A549 treated with RU486 at 1 μM for 4 hours (cell line): ENCODE data around the gene COX6A1. TPM values are rescaled to one million over a fixed set of nuclear protein-coding genes. Genes with fewer than 3 reads are reported as not detected.

Source experiments
- total RNA-seq: library from RNA; stranded (reverse); fragments of 200-300 nt; extraction: Qiagen RNA extraction; gene quantifications from 5 replicates; pipeline ENCODE4 v1.2.3, GENCODE V29; 2022; ENCODE audit warnings: low read depth

COX6A1 gene
- total RNA-seq, result 693 to 941 TPM (median 821 TPM) in 5 replicates

GRCh38 chr12:120437735-120438494 is at the start of gene COX6A1:
TSS of gene COX6A1 (plus strand) at chr12:120438113. CDS start at chr12:120438127, 14 bp downstream.

GRCh38 chr12:120445911-120446843 is 8.3 kb downstream of the COX6A1 start, which contains the start of the genes GATC and TRIAP1:
TSS of gene GATC (plus strand) at chr12:120446444. CDS start at chr12:120446481, 37 bp downstream.
TSS of gene TRIAP1 (minus strand) at chr12:120446384. CDS start at chr12:120446372, 12 bp downstream.

GRCh38 chr12:120469450-120470149 is 31.7 kb downstream of the COX6A1 start, which contains the start of gene SRSF9:
TSS of gene SRSF9 (minus strand) at chr12:120469748. CDS start at chr12:120469609, 139 bp downstream.

Other genes with a start within 250 kb of the COX6A1 start
- gene GCN1, start 243.4 kb upstream of the COX6A1 start, total RNA-seq, result 47.7 to 60.9 TPM (median 56.5 TPM) in 5 replicates
- 3,316 to 3,538 TPM (median 3,483 TPM) in 5 replicates for gene RPLP0, start 237.0 kb upstream of the COX6A1 start, total RNA-seq
- gene PXN, start 172.4 kb upstream of the COX6A1 start, total RNA-seq, result 153 to 186 TPM (median 160 TPM) in 5 replicates
- 9.9 TPM in 1 of 5 replicates, not detected in the others for gene RNU4-2, start 146.2 kb upstream of the COX6A1 start, total RNA-seq
- gene RNU4-1, start 144.9 kb upstream of the COX6A1 start, total RNA-seq, result not detected in 5 replicates
- gene SIRT4, start 135.8 kb upstream of the COX6A1 start, total RNA-seq, result 0.49 to 0.99 TPM (median 0.80 TPM) in 5 replicates
- gene PLA2G1B, start 110.3 kb upstream of the COX6A1 start, total RNA-seq, result not detected in 5 replicates
- 0.59 to 1.6 TPM (median 1.4 TPM) in 5 replicates for gene MSI1, start 68.9 kb upstream of the COX6A1 start, total RNA-seq
- 68.9 to 80.8 TPM (median 75.7 TPM) in 5 replicates for gene TRIAP1, start 8.3 kb downstream of the COX6A1 start, total RNA-seq
- gene GATC, start 8.3 kb downstream of the COX6A1 start, total RNA-seq, result 21.4 to 28.1 TPM (median 24.7 TPM) in 5 replicates
- 185 to 248 TPM (median 226 TPM) in 5 replicates for gene SRSF9, start 31.6 kb downstream of the COX6A1 start, total RNA-seq
- 587 to 709 TPM (median 639 TPM) in 5 replicates for gene DYNLL1, start 58.0 kb downstream of the COX6A1 start, total RNA-seq
- gene COQ5, start 91.0 kb downstream of the COX6A1 start, total RNA-seq, result 26.4 to 31.3 TPM (median 27.1 TPM) in 5 replicates
- gene RNF10, start 96.2 kb downstream of the COX6A1 start, total RNA-seq, result 101 to 111 TPM (median 104 TPM) in 5 replicates
- 49.2 to 60.3 TPM (median 54.4 TPM) in 5 replicates for gene POP5, start 143.3 kb downstream of the COX6A1 start, total RNA-seq
- gene CABP1, start 202.5 kb downstream of the COX6A1 start, total RNA-seq, result 0.15 to 0.23 TPM (median 0.21 TPM) in 3 of 5 replicates, not detected in the others
- gene MLEC, start 249.0 kb downstream of the COX6A1 start, total RNA-seq, result 70.0 to 100 TPM (median 96.2 TPM) in 5 replicates